Ishikawa (cell line): Measurements from ENCODE around the gene AK5.

Experiments used
- TAF1 ChIP-seq: IDR thresholded peaks from 2 replicates; pipeline ENCODE4 v1.6.1; 2012; ENCODE audit warnings: low read depth, mild to moderate bottlenecking
- TCF12 ChIP-seq: IDR thresholded peaks from 2 replicates; pipeline ENCODE4 v1.6.1; 2012; ENCODE audit warnings: low read depth

- TF ChIP-seq TAF1 (no peak), TCF12 (no peak)
These were observed 265.1 kb downstream of the AK5 start for GRCh38 chr1:77546890-77547289.
